Peyer's patch (tissue), 4 donors: ENCODE measurements around the gene NCS1.

Experiments used
- CTCF ChIP-seq, 6 experiments: fragments of 450-650 bp in 4 of 6; fragments of 200-600 bp in 2 of 6; sonication (generic) in 1 of 6; IDR thresholded peaks; one replicate each; pipeline ENCODE4 v1.5.1; 2017 to 2019; ENCODE audit warnings: antibody characterized with exemption in 6 of 6, mild to moderate bottlenecking in 3 of 6, moderate library complexity in 1 of 6
- POLR2A ChIP-seq, 2 donors: fragments of 450-650 bp; IDR thresholded peaks; one replicate each; pipeline ENCODE4 v1.5.1; 2017; ENCODE audit warnings: antibody characterized with exemption in 2 of 2, mild to moderate bottlenecking in 2 of 2, moderate library complexity in 2 of 2

- TF ChIP-seq CTCF (IDR thresholded peaks at IDR 0.05) = no peak
- no peak for TF ChIP-seq POLR2A (IDR thresholded peaks at IDR 0.05)
These were observed 96.5 kb downstream of the NCS1 start for GRCh38 chr9:130268521-130269211.
